ENCODE measurements around the gene LEMD2.
A peak's percentile ranks its signal among the peaks of the same experiment; 100 is the strongest.
"Not testable (repeated sequence)": the region's sequence is repeated elsewhere in the genome, so short reads cannot be mapped to it uniquely, and the experiment has no call there.

Gene LEMD2

DNA sequence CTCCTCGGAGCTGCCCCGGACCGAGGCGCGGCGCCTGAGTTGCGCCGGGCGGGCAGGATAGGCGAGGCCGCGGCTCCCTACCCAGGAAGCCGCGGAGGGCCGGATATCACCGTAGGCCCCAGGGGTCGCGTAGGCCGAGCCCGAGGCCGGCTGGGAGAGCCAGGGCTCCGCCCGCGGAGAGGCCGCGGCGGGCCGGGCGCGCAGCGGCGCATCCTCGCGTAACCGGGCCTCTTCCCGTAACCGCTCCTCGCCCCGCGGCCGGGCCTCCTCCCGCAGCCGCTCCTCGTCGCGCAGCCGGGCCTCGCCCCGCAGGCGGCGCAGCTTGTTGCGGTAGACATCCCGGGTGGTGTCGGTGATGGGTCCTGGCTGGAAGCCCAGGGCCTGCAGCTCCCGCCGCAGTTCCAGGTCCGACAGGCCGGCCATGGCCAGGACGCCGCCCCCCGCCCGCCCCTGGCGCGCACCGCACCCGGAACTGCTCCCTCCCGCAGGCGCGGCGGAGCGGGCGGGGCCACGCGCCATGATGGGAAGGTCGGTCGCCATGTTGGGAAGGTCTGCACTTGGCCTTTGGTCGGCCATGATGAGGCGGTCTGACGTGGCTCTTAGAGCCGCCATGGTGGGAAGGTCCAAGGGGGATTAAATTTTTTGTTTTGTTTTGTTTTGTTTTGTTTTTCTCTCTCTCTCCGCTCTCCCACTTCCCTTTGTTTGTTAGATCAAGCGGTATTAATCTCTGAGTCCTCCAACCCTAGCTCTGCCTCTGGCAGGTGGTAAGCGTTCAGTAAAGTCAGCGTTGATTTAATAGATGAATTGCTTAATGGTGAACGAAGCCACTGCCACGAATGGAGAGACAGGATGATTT lies at the start of gene LEMD2:
LEMD2 (minus strand) TSS at position 437 of the 856 bp plus-strand sequence; CDS start at position 423, 14 bp downstream.
- H3K9me3 ChIP-seq (ENCODE audit: control insufficient read depth, insufficient read depth, low read length): no peaks in the 10 kb centered on the region
- H3K36me3 ChIP-seq (ENCODE audit: insufficient read depth, low read length): no peaks in the 10 kb centered on the region; the same call in 1 of the 2 replicates
- H3K9ac ChIP-seq (ENCODE audit: low read depth, low read length): peak within 1 kb of the TSS; percentile 83
- peaks cover 64% of the 10 kb centered on the region for H3K4me1 ChIP-seq (ENCODE audit: insufficient read depth, low read length)

DNA sequence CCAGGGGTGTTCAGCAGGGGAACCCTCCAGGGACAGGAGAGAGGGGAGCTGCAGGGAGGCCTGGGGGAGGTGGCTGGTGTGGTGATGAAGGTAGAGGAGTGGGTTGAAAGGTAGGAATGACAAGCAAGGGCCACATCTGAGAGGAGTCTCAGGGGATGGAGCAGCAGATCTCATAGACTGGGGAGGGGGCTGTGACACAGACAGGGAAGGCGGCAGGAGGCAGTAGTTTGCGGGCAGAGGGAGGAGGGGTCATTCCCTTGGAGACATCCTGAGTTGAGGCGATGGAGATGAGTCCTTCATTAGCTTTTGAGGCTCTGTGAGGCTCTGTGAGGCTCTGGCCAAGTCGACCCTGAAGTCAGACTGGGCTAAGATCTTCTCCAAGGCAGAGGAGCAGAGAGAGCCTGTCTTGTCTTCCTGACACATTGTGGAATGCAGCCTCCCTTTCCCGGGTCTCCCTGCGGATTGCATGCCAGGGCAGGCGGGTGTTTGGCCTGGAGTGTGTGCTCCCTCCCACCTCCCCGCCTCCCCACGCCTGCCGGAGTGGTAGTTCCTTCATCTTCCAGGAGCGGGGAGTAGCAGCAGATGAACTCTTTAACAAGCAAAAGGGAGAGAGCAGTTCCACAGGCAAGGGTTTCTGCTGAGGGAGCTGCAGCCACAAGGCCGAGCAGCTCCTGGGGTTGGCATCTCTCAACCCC lies 49.2 kb upstream of the LEMD2 start:
- H3K9ac ChIP-seq (ENCODE audit: low read depth, low read length): no peak overlapping the region
- H3K9me3 ChIP-seq (ENCODE audit: control insufficient read depth, insufficient read depth, low read length): peaks cover 4% of the 10 kb centered on the region; the same call in 1 of the 2 replicates
- H3K36me3 ChIP-seq (ENCODE audit: insufficient read depth, low read length): no peaks in the 10 kb centered on the region
- H3K4me1 ChIP-seq (ENCODE audit: insufficient read depth, low read length): peaks cover 40% of the 10 kb centered on the region

DNA sequence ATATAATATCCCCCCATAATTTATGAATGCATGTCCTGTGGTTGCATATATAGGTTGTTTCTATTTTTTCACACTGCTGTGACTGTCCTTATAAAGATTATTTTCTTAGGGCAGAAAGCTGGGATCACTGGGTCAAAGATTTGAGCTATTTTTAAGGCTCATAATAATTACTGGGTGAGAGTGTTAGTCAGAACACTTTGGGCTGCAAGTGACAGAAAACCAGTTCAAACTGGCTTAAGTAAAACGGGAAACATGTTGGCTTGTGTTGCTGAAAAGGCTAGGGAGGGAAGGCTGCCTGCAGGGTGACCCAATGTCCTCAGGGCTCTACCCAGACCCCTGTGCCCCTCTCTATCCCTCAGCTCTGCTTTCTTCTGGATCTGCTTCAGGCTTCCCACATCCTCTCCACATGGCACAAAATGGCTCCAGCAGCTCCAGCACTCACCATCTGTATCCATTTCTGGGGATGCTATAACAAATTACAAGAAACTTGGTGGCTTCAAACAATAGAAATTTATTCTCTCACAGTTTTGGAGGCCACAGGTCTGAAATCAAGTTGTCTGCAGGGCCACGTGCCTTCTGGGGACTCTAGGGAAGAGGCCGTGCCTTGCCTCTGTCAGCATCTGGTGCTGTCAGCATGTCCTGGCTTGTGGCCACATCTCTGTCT lies 48.0 kb upstream of the LEMD2 start:
- peaks cover 4% of the 10 kb centered on the region; the same call in 1 of the 2 replicates for H3K9me3 ChIP-seq (ENCODE audit: control insufficient read depth, insufficient read depth, low read length)
- no peaks in the 10 kb centered on the region for H3K36me3 ChIP-seq (ENCODE audit: insufficient read depth, low read length)
- no peak overlapping the region for H3K9ac ChIP-seq (ENCODE audit: low read depth, low read length)
- H3K4me1 ChIP-seq (ENCODE audit: insufficient read depth, low read length): peaks cover 35% of the 10 kb centered on the region

DNA sequence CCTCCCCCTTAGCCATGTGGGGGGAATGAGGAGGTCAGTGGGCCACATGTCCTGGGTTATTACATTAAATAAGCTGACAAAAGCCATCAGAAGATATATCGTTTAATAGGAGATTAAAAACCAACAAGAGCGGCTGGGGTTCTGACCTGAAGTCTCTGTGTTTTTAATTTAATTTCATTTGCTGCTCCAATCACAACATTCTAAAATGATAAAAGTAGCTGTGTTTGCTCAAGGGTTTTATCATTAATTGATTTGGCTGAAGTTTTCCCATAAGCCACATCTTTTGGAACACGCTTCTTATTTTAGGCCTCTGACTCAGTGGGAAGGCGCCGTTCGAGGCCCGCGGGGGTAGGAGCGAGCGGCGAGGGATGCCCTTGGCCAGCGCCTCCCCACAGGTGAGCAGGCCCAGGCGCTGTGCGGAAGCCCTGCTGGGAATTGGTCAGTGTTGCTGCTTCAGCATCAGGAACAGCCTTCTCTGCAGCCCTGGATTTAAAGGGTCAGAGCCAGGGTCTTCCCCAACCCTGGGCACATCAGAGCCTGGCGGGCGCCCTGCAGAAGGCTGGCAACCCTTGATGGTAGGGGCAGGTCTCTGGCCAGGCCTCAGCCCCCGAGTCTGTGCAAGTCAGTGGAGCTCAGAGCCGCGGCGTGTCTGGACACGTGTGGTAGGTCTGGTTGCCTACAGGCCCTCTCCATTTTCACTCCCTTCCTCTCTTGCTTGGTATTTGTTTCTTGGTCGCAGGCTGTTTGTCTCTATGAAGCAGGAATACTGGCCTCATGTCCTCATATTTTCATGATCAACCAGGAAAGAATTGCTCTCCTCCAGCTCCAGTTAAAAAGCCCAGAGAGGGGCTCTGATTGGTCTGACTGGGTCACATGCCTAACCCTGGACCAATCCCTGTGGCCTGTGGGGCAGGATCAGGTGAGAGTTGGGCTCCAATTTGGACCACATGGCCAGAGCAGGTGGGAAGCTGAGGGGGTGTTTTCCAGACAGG lies 45.8 kb upstream of the LEMD2 start:
- peaks cover 4% of the 10 kb centered on the region; the same call in 1 of the 2 replicates for H3K9me3 ChIP-seq (ENCODE audit: control insufficient read depth, insufficient read depth, low read length)
- peaks cover 27% of the 10 kb centered on the region for H3K4me1 ChIP-seq (ENCODE audit: insufficient read depth, low read length)

DNA sequence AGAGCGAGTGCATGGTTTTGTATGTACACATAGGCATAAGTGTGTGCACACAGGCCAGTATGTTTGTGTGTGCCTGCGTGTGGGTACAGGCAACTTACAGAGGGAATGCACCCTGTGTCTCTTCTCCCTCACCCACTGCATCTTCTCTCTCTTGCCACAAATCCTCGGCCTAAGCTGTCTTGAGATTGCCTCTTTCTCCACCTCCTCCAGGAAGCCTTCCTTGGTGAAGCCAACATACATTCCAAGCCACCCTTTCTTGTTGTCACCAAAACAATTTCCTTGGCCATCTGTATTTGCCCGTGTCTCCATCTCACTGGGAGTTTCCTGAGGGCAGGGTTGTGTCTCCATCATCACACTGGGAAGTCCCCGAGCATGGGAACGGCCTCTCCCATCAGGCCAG lies 44.7 kb upstream of the LEMD2 start:
- no peak overlapping the region for H3K9ac ChIP-seq (ENCODE audit: low read depth, low read length)
- H3K4me1 ChIP-seq (ENCODE audit: insufficient read depth, low read length): peaks cover 24% of the 10 kb centered on the region
- peaks cover 4% of the 10 kb centered on the region; the same call in 1 of the 2 replicates for H3K9me3 ChIP-seq (ENCODE audit: control insufficient read depth, insufficient read depth, low read length)
- H3K36me3 ChIP-seq (ENCODE audit: insufficient read depth, low read length): no peaks in the 10 kb centered on the region

More for the DNA sequence above, 45.8 kb upstream of the LEMD2 start:
- no peak overlapping the region for H3K9ac ChIP-seq (ENCODE audit: low read depth, low read length)
- no peaks in the 10 kb centered on the region for H3K36me3 ChIP-seq (ENCODE audit: insufficient read depth, low read length)

DNA sequence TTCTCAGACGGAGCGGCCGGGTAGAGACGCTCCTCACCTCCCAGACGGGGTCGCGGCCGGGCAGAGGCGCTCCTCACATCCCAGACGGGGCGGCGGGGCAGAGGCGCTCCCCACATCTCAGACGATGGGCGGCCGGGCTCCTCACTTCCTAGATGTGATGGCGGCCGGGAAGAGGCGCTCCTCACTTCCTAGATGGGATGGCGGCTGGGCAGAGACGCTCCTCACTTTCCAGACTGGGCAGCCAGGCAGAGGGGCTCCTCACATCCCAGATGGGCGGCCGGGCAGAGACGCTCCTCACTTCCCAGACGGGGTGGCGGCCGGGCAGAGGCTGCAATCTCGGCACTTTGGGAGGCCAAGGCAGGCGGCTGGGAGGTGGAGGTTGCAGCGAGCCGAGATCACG lies 43.9 kb upstream of the LEMD2 start:
- H3K36me3 ChIP-seq (ENCODE audit: insufficient read depth, low read length); H3K9ac ChIP-seq (ENCODE audit: low read depth, low read length); H3K9me3 ChIP-seq (ENCODE audit: control insufficient read depth, insufficient read depth, low read length): not testable (repeated sequence)
- H3K4me1 ChIP-seq (ENCODE audit: insufficient read depth, low read length): peaks cover 25% of the 10 kb centered on the region

DNA sequence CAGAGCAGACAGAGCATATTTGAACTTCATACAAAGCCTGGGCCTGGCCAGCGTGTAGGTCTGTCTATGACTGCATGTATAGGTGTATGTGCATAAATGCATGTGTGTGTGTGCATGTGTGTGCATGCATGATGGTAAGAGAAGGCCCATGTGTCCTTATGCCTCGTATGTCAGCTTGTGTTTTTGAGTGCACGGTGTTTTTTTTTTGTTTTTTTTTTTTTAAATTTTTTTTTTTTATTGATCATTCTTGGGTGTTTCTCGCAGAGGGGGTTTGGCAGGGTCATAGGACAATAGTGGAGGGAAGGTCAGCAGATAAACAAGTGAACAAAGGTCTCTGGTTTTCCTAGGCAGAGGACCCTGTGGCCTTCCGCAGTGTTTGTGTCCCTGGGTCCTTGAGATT lies 42.8 kb upstream of the LEMD2 start:
- H3K4me1 ChIP-seq (ENCODE audit: insufficient read depth, low read length): peaks cover 20% of the 10 kb centered on the region
- not testable (repeated sequence) for H3K9me3 ChIP-seq (ENCODE audit: control insufficient read depth, insufficient read depth, low read length); H3K9ac ChIP-seq (ENCODE audit: low read depth, low read length); H3K36me3 ChIP-seq (ENCODE audit: insufficient read depth, low read length)

DNA sequence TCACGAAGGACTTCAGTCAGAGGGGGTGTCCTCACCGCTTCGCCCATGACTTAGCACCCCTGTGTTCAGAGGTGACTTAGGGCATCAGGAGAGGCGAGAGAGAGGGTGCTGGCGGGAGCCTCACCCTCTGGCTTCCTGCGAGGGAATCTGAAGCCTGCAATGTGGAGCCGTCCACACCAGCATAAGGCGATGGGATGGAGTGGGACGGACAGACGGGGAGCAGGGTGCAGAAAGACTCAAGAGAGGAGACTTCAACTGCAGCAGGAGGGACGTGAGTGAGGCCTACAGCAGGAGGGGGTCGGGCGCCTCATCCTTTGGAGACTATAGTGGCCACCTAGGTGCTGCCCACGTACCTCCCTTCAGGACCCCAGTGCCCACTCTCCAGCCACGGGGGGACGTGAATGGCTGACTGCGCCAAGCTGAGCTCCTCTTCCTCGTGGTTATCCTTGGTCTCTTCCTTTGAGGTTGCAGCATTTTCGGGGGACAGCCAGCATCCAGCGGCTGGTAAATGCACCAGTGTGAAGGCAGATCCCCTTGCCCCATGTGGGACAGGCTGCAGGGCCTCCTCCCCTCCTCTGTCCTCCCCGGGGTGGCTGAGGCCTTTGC lies 41.8 kb upstream of the LEMD2 start:
- Histone ChIP-seq H3K9ac (ENCODE audit: low read depth, low read length) (no peak overlapping the region), H3K9me3 (ENCODE audit: control insufficient read depth, insufficient read depth, low read length) (no peaks in the 10 kb centered on the region; the same call in 1 of the 2 replicates), H3K36me3 (ENCODE audit: insufficient read depth, low read length) (no peaks in the 10 kb centered on the region), H3K4me1 (ENCODE audit: insufficient read depth, low read length) (peaks cover 25% of the 10 kb centered on the region)

DNA sequence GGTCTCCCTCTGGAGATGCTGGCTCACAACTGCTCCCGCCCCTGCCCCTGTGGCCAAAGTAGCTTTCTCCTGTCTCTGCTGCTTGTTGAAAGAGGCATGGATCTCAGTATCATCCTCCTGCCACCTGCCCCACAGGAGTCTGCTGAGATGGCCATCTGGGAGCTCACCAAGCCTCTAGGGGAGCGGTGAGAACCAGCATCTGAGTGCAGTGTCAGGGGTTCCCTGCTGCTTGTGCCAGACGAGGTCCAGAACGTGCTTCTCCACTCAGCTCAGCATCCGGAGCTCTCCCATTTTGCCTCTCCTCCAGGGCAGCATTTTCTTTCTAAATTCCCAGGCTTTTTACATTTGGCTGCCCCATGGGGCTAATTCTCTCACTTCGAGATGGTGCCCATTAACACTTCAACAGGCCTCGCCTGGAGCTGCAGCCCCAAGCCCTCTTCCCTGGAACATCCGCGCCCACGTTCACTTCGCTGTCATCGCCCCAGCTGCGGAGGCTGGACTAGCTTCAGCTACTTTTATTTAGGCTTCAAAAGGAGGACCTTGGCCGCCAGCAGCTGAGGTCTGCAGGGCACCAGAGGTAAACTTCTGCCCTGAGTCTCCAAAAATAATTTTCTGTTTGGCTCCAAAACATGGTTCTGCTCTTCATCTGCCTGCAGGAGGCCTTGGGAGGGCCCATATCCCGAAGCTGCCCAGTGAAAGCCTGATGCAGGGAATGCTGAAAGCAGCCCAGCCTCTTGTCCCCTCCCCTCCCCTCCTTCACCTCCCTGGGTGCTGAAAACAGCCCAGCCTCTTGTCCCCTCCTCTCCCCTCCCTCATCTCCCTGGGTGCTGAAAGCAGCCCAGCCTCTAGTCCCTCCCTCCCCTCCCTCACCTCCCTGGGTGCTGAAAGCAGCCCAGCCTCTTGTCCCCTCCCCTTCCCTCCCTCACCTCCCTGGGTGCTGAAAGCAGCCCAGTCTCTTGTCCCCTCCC lies 40.1 kb upstream of the LEMD2 start:
- no peaks in the 10 kb centered on the region; the same call in 1 of the 2 replicates for H3K9me3 ChIP-seq (ENCODE audit: control insufficient read depth, insufficient read depth, low read length)
- peaks cover 35% of the 10 kb centered on the region for H3K4me1 ChIP-seq (ENCODE audit: insufficient read depth, low read length)
- no peak overlapping the region for H3K9ac ChIP-seq (ENCODE audit: low read depth, low read length)
- H3K36me3 ChIP-seq (ENCODE audit: insufficient read depth, low read length): no peaks in the 10 kb centered on the region

DNA sequence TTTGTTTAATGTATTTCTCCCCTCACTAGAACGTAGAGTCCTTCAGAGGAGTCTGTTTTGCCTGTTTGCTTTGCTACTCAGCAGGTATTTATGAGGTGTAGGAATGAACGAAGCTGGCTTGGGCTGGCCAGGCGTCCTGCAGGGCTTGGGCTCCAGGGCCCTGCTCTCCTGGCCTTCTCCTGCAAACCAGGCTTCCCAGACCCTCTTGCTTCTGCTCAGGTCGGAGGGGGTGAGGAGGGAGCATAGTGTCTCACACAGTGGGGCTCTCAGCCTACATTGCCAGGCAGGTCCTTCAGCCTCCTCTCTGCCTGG lies 39.5 kb upstream of the LEMD2 start:
- H3K9me3 ChIP-seq (ENCODE audit: control insufficient read depth, insufficient read depth, low read length): no peaks in the 10 kb centered on the region; the same call in 1 of the 2 replicates
- H3K9ac ChIP-seq (ENCODE audit: low read depth, low read length): no peak overlapping the region
- peaks cover 37% of the 10 kb centered on the region for H3K4me1 ChIP-seq (ENCODE audit: insufficient read depth, low read length)
- no peaks in the 10 kb centered on the region for H3K36me3 ChIP-seq (ENCODE audit: insufficient read depth, low read length)

DNA sequence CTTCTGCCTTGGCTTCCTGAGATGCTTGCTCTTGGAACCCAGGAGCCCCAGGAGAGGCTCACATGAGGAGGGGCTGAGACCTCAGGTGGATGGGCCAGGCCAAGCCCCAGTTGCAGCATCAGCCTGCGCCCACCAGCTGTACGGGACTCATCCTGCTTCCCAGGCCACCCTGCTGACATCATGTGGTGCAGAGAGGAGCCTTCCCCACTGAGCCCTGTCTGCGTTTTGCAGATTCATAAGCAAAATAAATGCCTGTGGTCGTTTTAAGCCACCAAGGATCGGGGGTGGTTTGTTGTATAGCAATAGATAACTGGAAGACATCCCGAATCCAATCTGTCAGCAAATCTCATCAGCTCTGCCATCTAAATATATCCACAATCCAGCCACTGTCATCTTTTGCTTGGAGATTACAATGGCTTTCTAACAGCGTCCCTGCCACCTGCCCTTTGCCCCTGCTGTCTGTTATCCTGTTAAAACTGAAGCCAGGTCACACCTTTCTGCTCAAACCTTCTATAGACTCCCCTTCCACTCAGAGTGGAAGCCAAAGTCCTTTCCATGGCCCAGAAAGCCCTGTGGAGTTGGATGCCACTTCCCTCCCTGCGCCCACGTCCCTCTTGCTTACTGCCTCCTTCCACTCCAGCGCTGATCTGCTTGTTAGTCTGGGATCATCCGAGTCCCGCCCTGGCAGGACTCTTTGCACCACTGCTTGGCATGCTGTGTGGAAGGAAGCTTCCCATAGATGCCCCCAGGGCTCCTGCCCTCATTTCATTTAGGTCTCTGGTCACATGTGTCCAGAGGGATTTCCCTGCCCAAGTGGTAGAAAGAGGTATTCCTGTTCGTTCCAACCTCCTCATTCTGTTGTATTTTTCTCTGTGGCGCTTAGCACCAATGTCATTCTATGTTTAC lies 38.9 kb upstream of the LEMD2 start:
- peaks cover 39% of the 10 kb centered on the region for H3K4me1 ChIP-seq (ENCODE audit: insufficient read depth, low read length)
- no peaks in the 10 kb centered on the region for H3K9me3 ChIP-seq (ENCODE audit: control insufficient read depth, insufficient read depth, low read length)
- no peak overlapping the region for H3K9ac ChIP-seq (ENCODE audit: low read depth, low read length)
- H3K36me3 ChIP-seq (ENCODE audit: insufficient read depth, low read length): no peaks in the 10 kb centered on the region

DNA sequence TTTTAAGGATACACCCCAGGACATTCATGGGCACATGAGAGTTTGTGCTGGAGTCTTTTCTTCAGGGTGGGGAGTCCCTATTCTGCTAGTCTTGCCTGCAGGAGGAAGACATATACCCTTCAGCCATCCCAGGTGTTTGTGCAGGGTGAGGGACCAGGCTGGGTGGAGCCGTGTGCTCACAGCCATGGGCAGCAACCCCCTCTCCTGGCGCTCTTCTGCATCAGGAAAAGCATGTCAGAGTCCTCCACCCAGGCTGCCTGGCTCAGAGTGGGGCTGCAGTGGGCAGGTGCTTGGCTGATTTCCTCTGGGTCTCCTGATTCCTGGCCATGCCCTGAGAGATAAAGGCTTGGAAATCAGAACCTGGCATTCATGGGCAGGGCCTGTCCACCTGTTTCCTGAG lies 37.6 kb upstream of the LEMD2 start:
- H3K9ac ChIP-seq (ENCODE audit: low read depth, low read length): no peak overlapping the region
- H3K36me3 ChIP-seq (ENCODE audit: insufficient read depth, low read length): no peaks in the 10 kb centered on the region

More for the DNA sequence above, 37.6 kb upstream of the LEMD2 start:
- H3K9me3 ChIP-seq (ENCODE audit: control insufficient read depth, insufficient read depth, low read length): no peaks in the 10 kb centered on the region
- H3K4me1 ChIP-seq (ENCODE audit: insufficient read depth, low read length): peaks cover 41% of the 10 kb centered on the region
